Neural progenitor cell (in vitro differentiated cells): Measurements from ENCODE around the gene TPD52L1.

Experiments
- EZH2phosphoT487 ChIP-seq: fragments of 200-600 bp; sonication (generic); IDR thresholded peaks from 2 replicates; pipeline ENCODE4 v1.6.1; 2017; ENCODE audit warnings: antibody characterized with exemption
- TF ChIP-seq, protein P1 (sequence below): fragments of 200-600 bp; sonication (generic); IDR thresholded peaks from 2 replicates; pipeline ENCODE4 v1.5.1; 2017; ENCODE audit warnings: antibody characterized with exemption, mild to moderate bottlenecking

DNA sequence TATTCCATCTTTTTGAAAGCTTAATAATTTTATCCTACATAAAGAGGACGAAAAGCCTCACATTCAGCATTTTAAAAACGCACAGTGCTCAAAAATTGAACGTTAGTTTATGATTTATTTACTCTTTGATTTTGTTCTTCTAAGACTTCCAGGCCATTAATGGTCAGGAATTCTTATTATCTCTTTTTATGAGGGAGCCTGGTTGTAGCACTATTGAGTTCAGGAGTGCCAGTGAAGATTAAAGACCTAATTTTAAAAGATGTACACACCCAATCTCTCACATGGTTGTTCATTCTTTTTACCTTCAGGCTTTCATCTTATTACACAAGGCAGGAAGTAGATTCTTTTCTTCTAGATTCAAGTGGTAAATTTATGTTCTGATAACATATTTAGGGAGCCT, 79.6 kb downstream of the TPD52L1 start:
- TF ChIP-seq, protein P1, sequence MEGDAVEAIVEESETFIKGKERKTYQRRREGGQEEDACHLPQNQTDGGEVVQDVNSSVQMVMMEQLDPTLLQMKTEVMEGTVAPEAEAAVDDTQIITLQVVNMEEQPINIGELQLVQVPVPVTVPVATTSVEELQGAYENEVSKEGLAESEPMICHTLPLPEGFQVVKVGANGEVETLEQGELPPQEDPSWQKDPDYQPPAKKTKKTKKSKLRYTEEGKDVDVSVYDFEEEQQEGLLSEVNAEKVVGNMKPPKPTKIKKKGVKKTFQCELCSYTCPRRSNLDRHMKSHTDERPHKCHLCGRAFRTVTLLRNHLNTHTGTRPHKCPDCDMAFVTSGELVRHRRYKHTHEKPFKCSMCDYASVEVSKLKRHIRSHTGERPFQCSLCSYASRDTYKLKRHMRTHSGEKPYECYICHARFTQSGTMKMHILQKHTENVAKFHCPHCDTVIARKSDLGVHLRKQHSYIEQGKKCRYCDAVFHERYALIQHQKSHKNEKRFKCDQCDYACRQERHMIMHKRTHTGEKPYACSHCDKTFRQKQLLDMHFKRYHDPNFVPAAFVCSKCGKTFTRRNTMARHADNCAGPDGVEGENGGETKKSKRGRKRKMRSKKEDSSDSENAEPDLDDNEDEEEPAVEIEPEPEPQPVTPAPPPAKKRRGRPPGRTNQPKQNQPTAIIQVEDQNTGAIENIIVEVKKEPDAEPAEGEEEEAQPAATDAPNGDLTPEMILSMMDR, result no peak
- TF ChIP-seq EZH2phosphoT487, result no peak
